Smooth muscle cell (in vitro differentiated cells): Measurements from ENCODE around the gene IFITM1. TPM values are rescaled to one million over a fixed set of nuclear protein-coding genes. Genes with fewer than 3 reads are reported as not detected.

Experiments used
- DNase-seq: peaks from one replicate; lab custom pipeline; 2025; ENCODE audit not compliant: unreplicated experiment; lab: John Stamatoyannopoulos, UW
- H2AFZ ChIP-seq: fragments of 200-600 bp; sonication (generic); 2 replicates; pipeline ENCODE4 v1.6.0; 2016; ENCODE audit warnings: antibody characterized with exemption, low read depth, mild to moderate bottlenecking
- H3F3A ChIP-seq: fragments of 200-600 bp; sonication (generic); 2 replicates; pipeline ENCODE4 v1.6.0; 2017; ENCODE audit warnings: antibody characterized with exemption, low read depth
- H3K27ac ChIP-seq: fragments of 200-600 bp; sonication (generic); 2 replicates; pipeline ENCODE4 v1.5.1; 2016; ENCODE audit warnings: low read depth, mild to moderate bottlenecking
- H3K27me3 ChIP-seq: fragments of 200-600 bp; sonication (generic); 2 replicates; pipeline ENCODE4 v1.6.1; 2016; ENCODE audit warnings: low read depth, mild to moderate bottlenecking
- H3K36me3 ChIP-seq: fragments of 200-600 bp; sonication (generic); 2 replicates; pipeline ENCODE4 v1.5.1; 2016; ENCODE audit warnings: low read depth
- H3K4me1 ChIP-seq: fragments of 200-600 bp; sonication (generic); 2 replicates; pipeline ENCODE4 v1.5.1; 2016; ENCODE audit warnings: low read depth
- H3K4me2 ChIP-seq: fragments of 200-600 bp; sonication (generic); 2 replicates; pipeline ENCODE4 v1.6.0; 2016; ENCODE audit warnings: mild to moderate bottlenecking
- H3K4me3 ChIP-seq: fragments of 200-600 bp; sonication (generic); 2 replicates; pipeline ENCODE4 v1.5.1; 2016; ENCODE audit warnings: mild to moderate bottlenecking
- H3K79me2 ChIP-seq: fragments of 200-600 bp; sonication (generic); 2 replicates; pipeline ENCODE4 v1.6.0; 2016; ENCODE audit warnings: low read depth, mild to moderate bottlenecking
- H3K9ac ChIP-seq: fragments of 200-600 bp; sonication (generic); 2 replicates; pipeline ENCODE4 v1.6.0; 2016; ENCODE audit warnings: low read depth
- H3K9me3 ChIP-seq: fragments of 200-600 bp; sonication (generic); replicated peaks from 2 replicates; pipeline ENCODE4 v1.5.1; 2016; ENCODE audit warnings: low read depth
- H4K20me1 ChIP-seq: fragments of 200-600 bp; sonication (generic); 2 replicates; pipeline ENCODE4 v1.6.0; 2016; ENCODE audit warnings: low read depth
- WGBS: methylation state at CpG from one replicate; pipeline ENCODE4 v1.1.7; 2016; ENCODE audit warnings: low lambda C conversion rate; 5-methylcytosine and 5-hydroxymethylcytosine counted together
- polyA plus RNA-seq: library from polyadenylated mRNA; unstranded; fragments of >200 nt; fragmentation: Nextera tagmentation; extraction: Ambion mirVana; gene quantifications from 2 replicates; pipeline ENCODE4 v1.2.1, GENCODE V29; 2016
- total RNA-seq: library from RNA; depleted of rRNA; stranded (reverse); fragments of >200 nt; gene quantifications from 2 replicates; pipeline ENCODE4 v1.2.3, GENCODE V29; 2014
- TF ChIP-seq, protein P1 (sequence below): fragments of 200-600 bp; sonication (generic); IDR thresholded peaks from 2 replicates; pipeline ENCODE4 v1.5.1; 2017; ENCODE audit warnings: borderline replicate concordance, mild to moderate bottlenecking, antibody characterized with exemption; ENCODE audit not compliant: insufficient read depth, poor library complexity, severe bottlenecking

IFITM1 gene
- total and polyA plus RNA-seq, 2 experiments from 2014 or later, result 355 to 726 TPM

DNA sequence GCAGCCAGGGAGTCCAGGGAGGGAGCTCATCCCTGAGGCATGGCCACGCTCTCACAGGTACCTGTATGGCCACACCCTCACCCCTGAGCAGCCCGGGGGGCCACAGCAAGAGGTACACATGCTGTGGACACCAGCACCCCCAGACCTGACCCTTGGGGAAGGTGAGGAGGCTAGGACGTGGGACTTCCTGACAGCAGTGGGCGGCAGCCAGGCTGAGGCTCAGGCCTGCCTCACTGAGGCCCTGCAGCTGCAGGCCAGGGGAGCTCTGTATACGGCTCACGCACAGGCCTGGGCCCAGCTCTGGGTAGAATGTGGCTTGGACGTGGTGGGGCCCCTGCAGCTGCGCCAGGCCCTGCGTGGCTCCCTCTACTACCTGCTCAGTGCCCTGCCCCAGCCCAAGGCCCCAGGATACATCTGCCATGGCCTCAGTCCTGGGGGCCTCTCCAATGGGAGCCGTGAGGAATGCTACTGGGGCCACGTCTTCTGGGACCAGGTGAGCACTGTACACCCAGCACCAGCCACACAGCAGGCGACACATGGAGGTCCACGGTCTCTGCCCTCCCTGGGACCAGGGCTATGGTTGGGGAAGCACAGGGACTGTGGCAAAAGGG is 23.1 kb upstream of the IFITM1 start:
- TF ChIP-seq, protein P1, sequence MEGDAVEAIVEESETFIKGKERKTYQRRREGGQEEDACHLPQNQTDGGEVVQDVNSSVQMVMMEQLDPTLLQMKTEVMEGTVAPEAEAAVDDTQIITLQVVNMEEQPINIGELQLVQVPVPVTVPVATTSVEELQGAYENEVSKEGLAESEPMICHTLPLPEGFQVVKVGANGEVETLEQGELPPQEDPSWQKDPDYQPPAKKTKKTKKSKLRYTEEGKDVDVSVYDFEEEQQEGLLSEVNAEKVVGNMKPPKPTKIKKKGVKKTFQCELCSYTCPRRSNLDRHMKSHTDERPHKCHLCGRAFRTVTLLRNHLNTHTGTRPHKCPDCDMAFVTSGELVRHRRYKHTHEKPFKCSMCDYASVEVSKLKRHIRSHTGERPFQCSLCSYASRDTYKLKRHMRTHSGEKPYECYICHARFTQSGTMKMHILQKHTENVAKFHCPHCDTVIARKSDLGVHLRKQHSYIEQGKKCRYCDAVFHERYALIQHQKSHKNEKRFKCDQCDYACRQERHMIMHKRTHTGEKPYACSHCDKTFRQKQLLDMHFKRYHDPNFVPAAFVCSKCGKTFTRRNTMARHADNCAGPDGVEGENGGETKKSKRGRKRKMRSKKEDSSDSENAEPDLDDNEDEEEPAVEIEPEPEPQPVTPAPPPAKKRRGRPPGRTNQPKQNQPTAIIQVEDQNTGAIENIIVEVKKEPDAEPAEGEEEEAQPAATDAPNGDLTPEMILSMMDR, result no peak

DNA sequence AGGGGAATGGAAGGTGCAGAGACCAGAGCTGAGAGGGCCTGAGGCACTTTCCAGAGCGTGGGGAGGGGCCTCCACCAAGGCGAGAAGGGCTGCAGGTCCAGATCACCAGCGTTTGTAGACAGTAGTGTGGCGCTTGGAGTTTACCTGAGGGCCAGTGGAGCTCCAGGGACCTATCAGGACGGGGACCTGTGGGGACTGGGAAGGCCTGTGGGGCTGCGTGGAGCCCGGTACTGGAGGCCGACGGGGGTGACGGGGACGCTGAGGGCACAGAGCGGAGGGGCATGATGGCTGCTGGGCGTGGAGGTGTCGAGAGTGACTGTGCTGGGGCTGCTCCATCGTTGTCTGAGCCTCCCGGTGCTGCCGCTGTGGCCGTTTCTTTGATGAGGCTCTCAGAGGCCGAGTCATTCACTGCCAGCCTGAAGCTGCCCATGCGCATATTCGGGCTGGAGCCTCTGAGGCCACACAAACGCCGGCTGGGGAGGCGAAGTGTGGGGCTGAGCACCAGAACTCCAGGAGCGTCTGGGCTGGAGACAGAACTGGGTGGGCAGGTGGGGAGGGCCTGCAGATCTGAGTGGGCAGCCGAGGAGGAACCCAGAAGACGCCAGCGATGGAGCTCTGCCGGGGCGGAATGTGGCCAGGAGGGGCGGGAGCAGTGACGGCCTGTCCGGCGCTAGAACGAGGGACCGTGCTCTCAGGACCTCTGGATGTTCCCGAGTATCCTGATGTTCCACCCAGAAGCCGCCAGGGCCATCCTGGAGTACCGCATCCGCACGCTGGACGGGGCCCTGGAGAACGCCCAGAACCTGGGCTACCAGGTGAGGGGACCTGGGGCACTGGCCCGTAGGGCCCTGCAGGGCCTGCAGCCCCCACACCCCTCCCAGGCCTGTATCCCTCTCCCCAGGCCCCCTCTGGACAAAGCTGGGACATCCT is 22.3 kb upstream of the IFITM1 start:
- H3K27me3 ChIP-seq, result no peaks in the 10 kb centered on the region
- no peaks in the 10 kb centered on the region for H4K20me1 ChIP-seq
- H3K4me1 ChIP-seq, result peaks cover 10% of the 10 kb centered on the region
- no peaks in the 10 kb centered on the region for H3K9me3 ChIP-seq
- no peaks in the 10 kb centered on the region for H3K36me3 ChIP-seq
- no peak overlapping the region for H3K27ac ChIP-seq
- TF ChIP-seq, protein P1, result no peak
- H3K79me2 ChIP-seq, result no peaks in the 10 kb centered on the region
- no peak for DNase-seq
- no peak overlapping the region for H3K9ac ChIP-seq
- no peak overlapping the region for H3K4me3 ChIP-seq
- 79% methylated on average over 41 of the region's 44 CpGs for WGBS
- H3K4me2 ChIP-seq, result no peak overlapping the region
- H2AFZ ChIP-seq, result no peak overlapping the region
- no peaks in the 10 kb centered on the region for H3F3A ChIP-seq

More for the DNA sequence above, 23.1 kb upstream of the IFITM1 start:
- Histone ChIP-seq H3F3A (no peaks in the 10 kb centered on the region), H3K4me3 (no peak overlapping the region), H3K36me3 (no peaks in the 10 kb centered on the region), H3K9ac (no peak overlapping the region), H2AFZ (no peak overlapping the region), H3K4me2 (peak overlapping the region; percentile 98), H3K4me1 (peaks cover 10% of the 10 kb centered on the region), H3K79me2 (no peaks in the 10 kb centered on the region), H3K27ac (no peak overlapping the region), H3K27me3 (no peaks in the 10 kb centered on the region), H3K9me3 (no peaks in the 10 kb centered on the region), H4K20me1 (no peaks in the 10 kb centered on the region)
- DNase-seq, result no peak
- WGBS, result 87% methylated on average over 13 of the region's 13 CpGs

DNA sequence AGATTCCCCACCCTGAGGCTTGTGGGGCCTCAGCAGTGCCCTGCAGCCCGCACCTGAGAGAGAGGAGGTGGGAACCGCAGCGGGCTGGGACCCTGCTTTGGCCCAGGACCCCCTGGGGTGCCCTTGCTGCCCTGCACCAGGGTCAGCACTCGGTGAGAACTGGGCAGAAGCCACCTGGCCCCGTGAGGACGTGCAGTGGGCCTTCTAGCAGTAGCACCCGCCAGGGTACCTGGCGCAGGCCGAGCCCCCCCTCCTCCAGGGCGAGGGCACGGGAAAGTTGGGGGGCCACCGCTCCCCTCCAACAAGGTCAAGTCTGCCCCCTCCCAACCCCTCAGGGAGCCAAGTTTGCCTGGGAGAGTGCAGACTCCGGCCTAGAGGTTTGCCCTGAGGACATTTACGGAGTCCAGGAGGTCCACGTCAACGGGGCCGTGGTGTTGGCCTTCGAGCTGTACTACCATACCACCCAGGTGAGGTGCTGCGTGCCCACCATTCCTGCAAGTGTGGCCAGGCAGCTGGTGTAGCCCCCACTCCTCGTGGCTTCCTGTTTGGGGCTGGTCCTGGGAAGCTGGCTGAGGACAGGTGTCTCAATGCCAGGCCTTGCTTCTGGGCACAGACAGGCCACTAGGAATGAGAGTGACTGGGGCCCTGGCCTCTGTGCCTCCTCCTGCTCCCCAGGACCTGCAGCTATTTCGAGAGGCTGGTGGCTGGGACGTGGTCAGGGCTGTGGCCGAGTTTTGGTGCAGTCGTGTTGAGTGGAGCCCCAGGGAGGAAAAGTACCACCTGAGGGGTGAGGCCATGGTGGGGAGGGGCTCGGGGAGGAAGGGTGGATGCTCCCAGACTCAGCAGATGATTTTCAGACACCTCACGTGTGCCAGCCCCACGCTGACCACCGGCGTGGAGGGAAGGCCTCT is 21.4 kb upstream of the IFITM1 start:
- no peak for DNase-seq
- no peaks in the 10 kb centered on the region for H4K20me1 ChIP-seq
- no peak overlapping the region for H3K4me2 ChIP-seq
- peaks cover 10% of the 10 kb centered on the region for H3K4me1 ChIP-seq
- H3K27me3 ChIP-seq, result no peaks in the 10 kb centered on the region
- H3K79me2 ChIP-seq, result no peaks in the 10 kb centered on the region
- H2AFZ ChIP-seq, result no peak overlapping the region
- 98% methylated on average over 26 of the region's 29 CpGs for WGBS
- H3K9ac ChIP-seq, result no peak overlapping the region
- H3K4me3 ChIP-seq, result no peak overlapping the region
- no peaks in the 10 kb centered on the region for H3K9me3 ChIP-seq
- TF ChIP-seq, protein P1, result no peak
- H3K27ac ChIP-seq, result no peak overlapping the region
- H3K36me3 ChIP-seq, result no peaks in the 10 kb centered on the region
- H3F3A ChIP-seq, result no peaks in the 10 kb centered on the region
